ELR (cell line): ENCODE measurements around the gene KRTAP1-4.
A peak's percentile ranks its signal among the peaks of the same experiment; 100 is the strongest.
"Not testable (repeated sequence)": the region's sequence is repeated elsewhere in the genome, so short reads cannot be mapped to it uniquely, and the experiment has no call there.

ENCODE experiments used
- DNase-seq: peaks from one replicate; pipeline ENCODE4 v3.0.0-alpha.2; 2015; ENCODE audit warnings: low read depth

Gene KRTAP1-4

DNA sequence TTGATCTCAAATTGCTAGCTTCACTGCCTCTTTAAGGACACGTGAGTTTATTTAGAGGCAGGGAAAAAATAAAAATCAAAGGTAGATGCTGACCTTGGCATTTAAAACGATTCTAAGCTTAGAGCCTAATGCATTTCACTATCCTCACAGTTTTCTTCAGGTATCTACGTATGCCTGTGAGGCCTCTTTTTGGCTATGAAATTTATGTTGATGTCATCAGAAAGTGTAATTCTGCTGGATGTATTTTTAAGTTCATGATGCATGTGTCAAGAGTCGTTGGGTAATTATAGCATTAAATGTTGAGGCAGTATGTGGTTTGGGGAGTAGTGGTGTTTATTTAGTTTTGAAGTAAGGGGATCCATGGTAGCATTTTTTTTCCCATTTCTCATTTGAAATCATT is 26.1 kb downstream of the KRTAP1-4 start:
- no peak for DNase-seq

DNA sequence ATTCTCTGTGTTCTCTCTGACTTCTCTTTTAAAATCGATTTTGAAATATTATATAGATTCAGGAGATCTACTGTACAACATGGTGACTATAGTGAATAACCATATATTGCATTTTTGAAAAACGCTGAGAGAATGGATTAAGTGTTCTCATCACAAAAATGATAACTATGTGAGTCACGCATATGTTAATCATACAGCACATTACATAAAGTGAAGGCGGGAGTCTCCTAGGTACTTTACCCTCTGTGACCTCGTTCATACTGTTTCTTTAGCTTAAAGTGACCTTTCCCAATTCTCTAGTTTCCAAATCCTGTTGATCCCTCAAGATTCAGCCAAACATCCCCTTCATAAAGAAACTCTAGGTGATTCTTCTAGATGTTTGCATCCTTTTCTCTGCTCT is 27.2 kb downstream of the KRTAP1-4 start:
- DNase-seq: peak; percentile 74

DNA sequence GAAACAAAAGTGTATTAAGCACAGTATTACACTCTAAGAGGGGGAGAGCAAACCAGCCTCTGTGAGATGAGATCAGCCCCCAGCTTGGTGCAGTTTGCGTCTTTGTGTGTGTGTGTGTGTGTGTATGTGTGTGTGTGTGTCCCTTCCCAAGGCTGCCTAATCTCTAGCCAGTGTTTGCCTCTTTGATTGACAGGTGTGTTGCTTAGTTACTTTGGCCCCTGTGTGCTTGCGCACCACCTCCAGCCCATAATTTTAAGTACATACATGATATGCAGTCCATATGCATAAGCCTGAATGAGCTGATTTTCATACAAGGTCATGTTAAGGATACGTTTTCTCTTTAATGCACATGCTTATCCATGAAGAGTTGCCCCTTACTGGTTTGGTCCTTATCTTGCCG is 28.2 kb downstream of the KRTAP1-4 start:
- DNase-seq: no peak

DNA sequence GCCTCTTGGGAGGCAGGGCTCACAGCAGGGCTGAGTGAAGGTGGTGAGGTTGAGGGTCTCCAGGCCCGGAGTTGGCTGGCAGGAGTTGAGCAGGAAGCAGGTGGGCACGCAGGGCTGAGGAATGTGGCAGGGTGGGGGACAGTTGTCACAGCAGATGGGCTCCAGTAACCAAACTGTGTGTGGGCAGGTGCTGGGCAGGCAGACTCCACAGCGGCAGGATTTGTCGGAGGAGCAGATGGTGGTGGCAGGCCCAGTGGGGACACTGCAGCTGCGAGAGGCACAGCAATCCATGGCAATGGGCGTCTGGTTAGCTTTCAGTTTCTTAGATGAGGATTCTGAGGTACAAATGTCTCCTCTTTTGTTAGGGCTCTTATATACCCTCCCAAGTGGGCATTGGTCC is 30.4 kb downstream of the KRTAP1-4 start, which contains the start of gene KRTAP3-2:
KRTAP3-2 (minus strand) TSS at position 344 of the 400 bp plus-strand sequence; CDS start at position 291, 53 bp downstream.
- not testable (repeated sequence) for DNase-seq

DNA sequence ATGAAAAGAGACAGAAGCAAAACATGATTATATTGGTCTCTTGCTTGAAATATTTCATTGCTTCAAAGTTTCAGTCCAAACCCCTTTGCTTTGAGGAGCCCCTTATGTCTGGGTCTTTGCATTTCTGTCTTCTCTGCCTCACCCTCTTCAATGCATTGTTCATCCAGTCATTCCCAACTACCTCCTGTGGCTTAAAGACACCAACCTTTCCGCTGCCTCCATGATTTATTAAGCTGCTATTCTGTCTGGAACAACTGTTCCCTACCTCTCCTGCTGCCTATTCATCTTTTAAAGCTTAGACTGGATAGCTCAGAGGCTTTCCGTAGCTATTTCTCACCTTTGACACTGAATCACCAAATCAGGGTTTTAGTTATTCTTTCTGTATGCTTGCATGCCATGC is 32.6 kb downstream of the KRTAP1-4 start:
- no peak for DNase-seq

DNA sequence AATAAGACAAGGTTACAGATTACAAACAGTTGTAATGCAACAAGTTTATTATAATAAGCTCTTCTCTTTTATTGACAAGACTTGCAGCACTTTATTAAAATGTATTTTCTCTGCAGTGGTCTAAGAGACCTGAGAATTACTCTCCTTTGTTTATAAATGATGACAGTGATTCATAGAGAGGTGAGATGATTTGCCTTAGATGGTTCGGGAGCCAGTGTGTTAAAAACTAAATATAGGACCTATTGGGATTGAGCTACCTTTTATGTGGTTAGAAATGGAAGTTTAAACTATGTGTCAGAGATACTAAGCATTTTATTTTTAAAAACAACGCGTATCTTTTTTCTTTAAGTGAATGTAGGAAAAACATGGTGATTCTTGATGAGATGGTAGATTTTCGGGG is 33.2 kb downstream of the KRTAP1-4 start:
- peak; percentile 19 for DNase-seq

DNA sequence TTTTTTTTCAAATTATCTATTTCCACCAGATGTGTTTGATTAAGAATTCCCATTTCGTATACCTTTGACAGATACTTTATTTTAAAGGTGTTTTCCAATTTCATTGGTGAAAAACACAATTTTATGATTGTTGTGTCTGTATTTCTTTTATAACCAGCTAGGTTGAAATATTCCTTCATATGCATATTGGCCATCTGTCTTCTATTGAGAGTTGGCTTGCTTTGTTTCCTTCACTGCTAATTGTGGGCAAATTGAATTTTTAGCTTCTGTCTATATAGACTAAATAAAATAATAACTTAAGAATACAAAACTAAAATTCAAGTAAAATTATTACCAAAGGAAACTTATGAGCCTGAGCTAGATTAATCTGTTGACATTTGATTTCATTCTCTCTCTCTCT is 34.9 kb downstream of the KRTAP1-4 start:
- no peak for DNase-seq

DNA sequence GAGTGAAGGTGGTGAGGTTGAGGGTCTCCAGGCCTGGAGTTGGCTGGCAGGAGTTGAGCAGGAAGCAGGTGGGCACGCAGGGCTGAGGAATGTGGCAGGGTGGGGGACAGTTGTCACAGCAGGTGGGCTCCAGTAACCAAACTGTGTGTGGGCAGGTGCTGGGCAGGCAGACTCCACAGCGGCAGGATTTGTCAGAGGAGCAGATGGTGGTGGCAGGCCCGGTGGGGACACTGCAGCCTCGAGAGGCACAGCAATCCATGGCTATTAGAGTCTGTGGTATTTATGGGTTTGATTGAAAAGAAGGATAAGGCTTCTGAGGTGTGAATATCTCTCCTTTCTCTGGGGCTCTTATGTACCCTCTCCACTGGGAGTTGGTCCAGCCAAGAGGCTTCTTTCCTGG is 36.2 kb downstream of the KRTAP1-4 start, which contains the start of gene KRTAP3-3:
KRTAP3-3 (minus strand) TSS at position 326 of the 400 bp plus-strand sequence; CDS start at position 259, 67 bp downstream.
- no peak for DNase-seq

DNA sequence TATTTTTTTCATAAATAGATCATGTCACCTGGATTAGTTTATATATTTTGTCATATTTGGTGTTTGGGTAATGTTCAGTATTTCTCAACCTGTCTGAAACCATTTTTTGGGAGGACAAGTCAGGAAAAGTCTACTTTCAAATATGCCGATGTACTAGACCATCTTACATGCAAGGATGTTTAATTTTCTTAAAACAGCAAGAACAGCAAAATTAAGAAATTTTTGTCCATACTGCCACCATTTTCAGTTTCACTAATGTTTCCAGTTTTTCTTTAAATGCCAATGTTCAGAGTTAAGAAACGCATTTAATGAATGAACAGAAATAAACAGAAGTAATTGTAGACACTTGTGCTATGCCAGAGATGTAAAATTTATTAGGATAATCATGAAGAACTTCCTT is 36.9 kb downstream of the KRTAP1-4 start:
- no peak for DNase-seq

DNA sequence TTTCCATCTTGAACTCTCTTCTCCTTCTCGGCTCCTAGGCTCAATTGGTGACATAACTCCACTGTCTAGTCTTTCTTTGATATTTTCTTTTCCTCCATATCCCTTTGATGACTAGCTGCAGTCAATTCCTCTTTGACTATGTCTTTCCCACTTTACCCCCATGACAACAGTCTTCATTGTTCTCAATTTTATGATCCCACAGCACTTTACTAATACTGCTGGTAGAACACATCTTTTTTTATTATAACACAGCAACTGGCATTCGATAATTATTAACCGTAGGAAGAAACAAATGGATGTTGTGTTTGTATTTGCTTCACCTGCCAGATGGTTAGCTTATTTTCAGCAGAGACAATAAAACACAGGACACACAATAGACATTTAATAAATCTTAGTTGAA is 37.3 kb downstream of the KRTAP1-4 start:
- DNase-seq: no peak

DNA sequence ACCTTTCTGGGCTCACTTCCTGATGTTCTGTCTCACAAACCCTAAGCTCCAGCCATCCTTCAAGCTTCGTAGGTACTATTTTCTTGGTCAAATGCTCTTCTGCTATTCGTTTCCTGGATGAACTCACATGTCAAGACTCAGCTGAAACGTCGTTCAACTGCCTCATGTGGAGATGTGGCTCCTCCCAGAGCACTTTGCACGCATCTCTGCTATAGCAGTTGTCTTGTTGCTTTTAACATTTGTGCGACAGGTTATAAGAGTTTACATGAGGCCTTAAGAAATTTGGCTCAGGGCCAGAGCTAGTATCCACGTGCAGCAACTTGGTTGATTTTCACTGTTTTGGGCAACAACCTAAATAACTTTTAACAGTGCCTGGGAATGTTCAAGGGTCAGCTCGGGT is 43.1 kb downstream of the KRTAP1-4 start:
- no peak for DNase-seq

DNA sequence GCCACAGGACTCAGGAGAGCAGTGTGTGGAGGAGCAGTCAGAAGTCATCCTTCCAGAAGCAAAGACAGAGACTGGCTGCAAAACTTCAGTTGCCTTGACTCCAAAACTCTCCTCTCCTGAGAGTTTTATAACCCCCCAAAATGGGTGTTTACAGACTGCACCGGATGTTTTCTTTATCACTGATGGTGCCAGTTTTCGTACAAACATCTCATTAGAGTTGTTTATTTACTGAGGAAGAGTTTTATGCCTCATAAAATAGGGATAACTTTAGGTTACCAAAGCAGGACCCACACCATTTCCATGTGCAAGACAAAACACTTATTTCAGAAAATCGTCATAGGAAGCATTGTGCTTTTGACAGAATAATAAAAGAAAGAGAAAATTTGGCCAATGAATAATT is 45.8 kb downstream of the KRTAP1-4 start, which contains the start of gene KRT40:
KRT40 (minus strand) TSS at position 101 of the 400 bp plus-strand sequence; CDS start at position 48, 53 bp downstream.
- DNase-seq: no peak

DNA sequence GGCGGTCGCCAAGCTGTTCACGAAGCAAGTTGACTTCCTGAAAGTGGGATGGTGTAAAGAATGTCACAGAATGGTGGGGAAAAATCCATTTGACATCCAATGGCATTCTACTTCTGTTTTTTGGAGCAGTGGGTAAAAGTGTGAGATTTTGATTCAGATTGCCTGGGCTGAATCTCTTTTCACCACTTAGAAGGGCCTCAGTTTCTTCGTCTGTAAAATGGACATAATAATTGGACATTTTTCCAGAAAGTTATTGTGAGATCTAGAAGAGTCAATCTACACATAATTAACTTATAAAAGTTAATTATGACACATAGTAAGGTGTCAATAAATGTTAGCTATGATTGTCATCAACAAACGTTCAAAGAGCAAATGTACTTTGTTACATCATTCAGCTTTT is 48.9 kb downstream of the KRTAP1-4 start:
- DNase-seq: no peak

DNA sequence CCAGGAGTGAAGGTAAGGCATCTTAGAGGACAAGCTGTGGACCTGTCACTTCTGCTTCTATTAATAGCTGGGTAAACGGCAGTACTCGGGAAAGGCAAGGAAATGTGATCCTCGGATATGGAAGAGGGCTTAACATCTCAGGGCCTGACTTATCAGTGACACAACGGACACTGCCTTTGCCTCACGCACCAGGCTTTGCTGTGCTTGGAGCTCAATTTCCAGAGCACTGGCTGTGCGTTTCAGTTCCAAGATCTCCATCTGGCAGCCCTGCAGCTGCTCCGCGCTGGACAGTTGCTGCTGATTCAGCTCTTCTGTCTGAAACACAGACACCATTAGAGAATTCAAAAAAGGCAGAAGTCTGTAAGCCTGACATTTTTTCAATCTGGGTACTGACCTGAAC is 49.4 kb downstream of the KRTAP1-4 start:
- no peak for DNase-seq

DNA sequence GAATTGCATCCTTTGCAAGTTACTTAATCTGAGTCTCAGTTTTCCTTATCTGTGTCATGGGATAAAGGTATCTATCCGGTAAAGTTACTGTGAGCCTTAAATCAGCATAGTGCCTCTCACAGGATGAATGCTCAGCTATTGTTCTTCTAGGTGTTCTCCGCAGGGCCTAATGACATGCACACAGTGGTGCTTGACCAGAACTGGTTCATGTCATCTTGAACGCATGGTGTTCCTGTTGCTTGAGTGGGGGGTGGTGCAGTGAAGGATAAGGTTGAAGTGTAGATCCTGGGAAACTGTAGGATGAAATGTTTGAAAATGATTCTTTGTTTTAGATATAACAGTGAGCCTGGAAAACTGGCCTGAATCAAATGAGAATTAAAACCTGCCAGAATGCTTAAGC is 49.9 kb downstream of the KRTAP1-4 start:
- DNase-seq: no peak
